Measurements from ENCODE around the gene BCKDHA. TPM values are rescaled to one million over a fixed set of nuclear protein-coding genes. Genes with fewer than 3 reads are reported as not detected.
A peak's percentile ranks its signal among the peaks of the same experiment; 100 is the strongest.

The BCKDHA gene
- polyA plus RNA-seq (ENCODE audit: insufficient read length in 3 of 3) = 10 to 100 TPM; 28.6 to 45.9 (median 43.9) TPM
- long read RNA-seq, donor 1, transcript BCKDHA-201 (9 exons, 2,103 nt) = major isoform, 20 of 28 reads
- long read RNA-seq, donor 1, partial matches to known transcripts = 0 of 28 reads
- long read RNA-seq, donor 1, other reads (novel, unspliced or antisense) = 8 of 28 reads
- long read RNA-seq, donor 2, transcript BCKDHA-201 (9 exons, 2,103 nt) = major isoform, 19 of 25 reads
- long read RNA-seq, donor 2, partial matches to known transcripts = 6 of 25 reads
- long read RNA-seq, donor 2, other reads (novel, unspliced or antisense) = 0 of 25 reads
- long read RNA-seq, donor 3, transcript BCKDHA-201 (9 exons, 2,103 nt) = major isoform, 43 of 43 reads
- long read RNA-seq, donor 3, partial matches to known transcripts = 0 of 43 reads
- long read RNA-seq, donor 3, other reads (novel, unspliced or antisense) = 0 of 43 reads
- long read RNA-seq, donor 4, transcript BCKDHA-201 (9 exons, 2,103 nt) = major isoform, 17 of 22 reads
- long read RNA-seq, donor 4, partial matches to known transcripts = 5 of 22 reads
- long read RNA-seq, donor 4, other reads (novel, unspliced or antisense) = 0 of 22 reads
- long read RNA-seq, donor 5, transcript BCKDHA-201 (9 exons, 2,103 nt) = major isoform, 43 of 51 reads
- long read RNA-seq, donor 5, partial matches to known transcripts = 8 of 51 reads
- long read RNA-seq, donor 5, other reads (novel, unspliced or antisense) = 0 of 51 reads
- long read RNA-seq, donor 6, transcript BCKDHA-201 (9 exons, 2,103 nt) = major isoform, 19 of 20 reads
- long read RNA-seq, donor 6, partial matches to known transcripts = 0 of 20 reads
- long read RNA-seq, donor 6, other reads (novel, unspliced or antisense) = 0 of 20 reads
- long read RNA-seq, donor 7, transcript BCKDHA-201 (9 exons, 2,103 nt) = major isoform, 25 of 25 reads
- long read RNA-seq, donor 7, partial matches to known transcripts = 0 of 25 reads
- long read RNA-seq, donor 7, other reads (novel, unspliced or antisense) = 0 of 25 reads
- long read RNA-seq, donor 8, transcript BCKDHA-201 (9 exons, 2,103 nt) = major isoform, 36 of 48 reads
- long read RNA-seq, donor 8, partial matches to known transcripts = 12 of 48 reads
- long read RNA-seq, donor 8, other reads (novel, unspliced or antisense) = 0 of 48 reads
- long read RNA-seq, donor 9, transcript BCKDHA-201 (9 exons, 2,103 nt) = major isoform, 18 of 18 reads
- long read RNA-seq, donor 9, partial matches to known transcripts = 0 of 18 reads
- long read RNA-seq, donor 9, other reads (novel, unspliced or antisense) = 0 of 18 reads
- long read RNA-seq, donor 10, transcript BCKDHA-201 (9 exons, 2,103 nt) = major isoform, 24 of 24 reads
- long read RNA-seq, donor 10, partial matches to known transcripts = 0 of 24 reads
- long read RNA-seq, donor 10, other reads (novel, unspliced or antisense) = 0 of 24 reads
- long read RNA-seq, donor 11, transcript BCKDHA-201 (9 exons, 2,103 nt) = major isoform, 20 of 46 reads
- long read RNA-seq, donor 11, partial matches to known transcripts = 13 of 46 reads
- long read RNA-seq, donor 11, other reads (novel, unspliced or antisense) = 13 of 46 reads
- long read RNA-seq, donor 12, transcript BCKDHA-201 (9 exons, 2,103 nt) = major isoform, 7 of 18 reads
- long read RNA-seq, donor 12, partial matches to known transcripts = 11 of 18 reads
- long read RNA-seq, donor 12, other reads (novel, unspliced or antisense) = 0 of 18 reads
- long read RNA-seq, donor 13, transcript BCKDHA-201 (9 exons, 2,103 nt) = major isoform, 41 of 70 reads
- long read RNA-seq, donor 13, partial matches to known transcripts = 28 of 70 reads
- long read RNA-seq, donor 13, other reads (novel, unspliced or antisense) = 0 of 70 reads
- long read RNA-seq, donor 14, transcript BCKDHA-201 (9 exons, 2,103 nt) = major isoform, 25 of 26 reads
- long read RNA-seq, donor 14, partial matches to known transcripts = 0 of 26 reads
- long read RNA-seq, donor 14, other reads (novel, unspliced or antisense) = 0 of 26 reads
- long read RNA-seq, donor 15, transcript BCKDHA-201 (9 exons, 2,103 nt) = major isoform, 9 of 14 reads
- long read RNA-seq, donor 15, partial matches to known transcripts = 0 of 14 reads
- long read RNA-seq, donor 15, other reads (novel, unspliced or antisense) = 5 of 14 reads
- long read RNA-seq, donor 16, transcript BCKDHA-201 (9 exons, 2,103 nt) = major isoform, 69 of 171 reads
- long read RNA-seq, donor 16, partial matches to known transcripts = 32 of 171 reads
- long read RNA-seq, donor 16, other reads (novel, unspliced or antisense) = 69 of 171 reads

- DNase-seq (ENCODE audit: extremely low read depth in 1 of 11, low read depth in 9 of 11, low spot score in 4 of 11) = peak; percentile 98 to 100 (median 100)
Measured at GRCh38 chr19:41397086-41398049, at the start of gene BCKDHA, which contains the start of gene EXOSC5. Gene BCKDHA, plus strand, starts transcription at chr19:41397818. Its CDS starts 10 bp downstream, at chr19:41397828. Gene EXOSC5, minus strand, starts transcription at chr19:41397359. Its CDS starts 31 bp downstream, at chr19:41397328.

- DNase-seq (ENCODE audit: extremely low read depth in 1 of 11, low read depth in 9 of 11, low spot score in 4 of 11) = no peak
Measured at GRCh38 chr19:41350735-41351338, 46.8 kb upstream of the BCKDHA start.

GRCh38 chr19:41351339-41352245 lies 46.0 kb upstream of the BCKDHA start:
- DNase-seq (ENCODE audit: extremely low read depth in 1 of 11, low read depth in 9 of 11, low spot score in 4 of 11) = no peak

DNA sequence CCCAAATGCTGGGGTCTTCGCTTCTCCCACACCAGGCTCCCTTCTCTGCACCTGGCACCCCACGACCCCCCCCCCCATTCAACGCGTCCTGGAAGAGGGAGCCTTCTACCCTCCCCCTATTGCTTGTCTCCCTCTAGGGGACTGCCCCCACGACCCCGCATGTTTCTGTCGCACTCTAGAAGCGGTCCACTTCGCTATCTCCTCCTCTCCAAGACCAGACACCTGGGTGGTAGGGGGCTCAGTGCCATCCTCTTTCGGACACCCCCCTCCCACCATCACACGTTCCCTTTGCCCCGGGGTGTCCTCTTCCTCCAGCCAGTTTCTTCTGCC lies 45.4 kb upstream of the BCKDHA start:
- DNase-seq (ENCODE audit: extremely low read depth in 1 of 11, low read depth in 9 of 11, low spot score in 4 of 11) = no peak

- DNase-seq (ENCODE audit: extremely low read depth in 1 of 11, low read depth in 9 of 11, low spot score in 4 of 11) = no peak
Measured at GRCh38 chr19:41352609-41353465, 44.8 kb upstream of the BCKDHA start.

GRCh38 chr19:41353466-41354342 lies 43.9 kb upstream of the BCKDHA start, which contains the start of gene TGFB1:
Gene TGFB1, minus strand, starts transcription at chr19:41353922. Its CDS starts 878 bp downstream, at chr19:41353044.
- DNase-seq (ENCODE audit: extremely low read depth in 1 of 11, low read depth in 9 of 11, low spot score in 4 of 11) = peak in 4 of 11 donors; percentile 63 to 73 (median 68)

GRCh38 chr19:41354343-41354953 lies 43.2 kb upstream of the BCKDHA start:
- DNase-seq (ENCODE audit: extremely low read depth in 1 of 11, low read depth in 9 of 11, low spot score in 4 of 11) = no peak

DNA sequence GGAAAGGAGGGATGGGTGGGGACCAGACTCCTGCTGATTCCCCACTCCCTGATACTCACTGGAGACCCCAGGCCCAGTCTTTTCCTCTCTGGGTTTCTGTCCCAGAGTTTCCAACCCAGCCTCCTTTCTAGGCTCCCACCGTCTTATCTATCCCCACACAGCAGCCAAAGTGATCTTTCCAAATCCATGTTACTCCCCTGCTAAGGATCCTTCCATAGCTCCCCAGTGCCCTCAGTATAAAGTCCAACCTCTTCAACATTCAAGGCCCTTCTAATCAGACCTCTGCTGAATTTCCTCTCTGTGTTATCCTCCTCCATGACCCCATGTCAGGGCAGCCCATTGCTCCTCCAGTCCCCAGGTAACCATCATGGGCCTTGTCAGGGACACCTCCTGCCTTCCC lies 42.6 kb upstream of the BCKDHA start:
- no peak for DNase-seq (ENCODE audit: extremely low read depth in 1 of 11, low read depth in 9 of 11, low spot score in 4 of 11)

DNA sequence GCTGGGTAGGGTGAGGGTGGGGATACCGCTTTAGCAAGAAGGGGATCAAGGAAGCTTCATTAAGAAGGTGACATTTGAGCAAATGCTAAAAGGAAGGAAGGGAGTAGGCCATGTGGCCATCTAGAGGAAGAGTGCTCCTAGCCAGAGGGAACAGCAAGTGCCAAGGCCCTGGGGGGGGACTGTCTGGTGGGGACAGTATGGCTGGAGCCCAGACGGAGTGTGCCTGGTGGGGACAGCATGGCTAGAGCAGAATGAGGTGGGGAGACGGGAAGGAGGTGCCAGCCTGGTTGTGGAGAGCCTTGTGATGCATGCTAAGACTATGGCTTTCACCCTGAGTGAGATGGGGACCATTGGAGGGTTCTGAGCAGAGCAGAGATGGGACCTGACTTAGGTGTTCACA lies 41.8 kb upstream of the BCKDHA start:
- DNase-seq (ENCODE audit: extremely low read depth in 1 of 11, low read depth in 9 of 11, low spot score in 4 of 11) = no peak

- no peak for DNase-seq (ENCODE audit: extremely low read depth in 1 of 11, low read depth in 9 of 11, low spot score in 4 of 11)
Measured at GRCh38 chr19:41356984-41357739, 40.5 kb upstream of the BCKDHA start.

DNA sequence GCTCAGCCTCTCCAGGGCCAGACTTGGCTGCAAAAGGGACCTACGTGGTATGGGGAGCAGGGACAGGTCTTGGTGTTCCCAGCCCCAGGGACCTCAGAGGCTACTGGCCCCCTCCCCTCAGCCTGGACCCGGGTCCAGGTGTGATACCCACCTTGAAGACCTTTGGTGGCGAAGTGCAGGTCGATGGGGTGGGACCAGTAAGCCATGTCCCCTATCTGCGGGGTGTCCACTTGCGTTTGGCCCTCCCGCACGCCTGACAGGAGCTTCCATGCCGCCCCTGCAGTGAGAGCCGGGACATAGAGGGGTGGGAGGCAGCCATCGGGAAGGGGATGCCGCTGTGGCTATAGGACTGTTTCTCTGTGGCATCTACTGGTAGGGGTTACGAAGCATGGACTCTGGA lies 39.9 kb upstream of the BCKDHA start:
- DNase-seq (ENCODE audit: extremely low read depth in 1 of 11, low read depth in 9 of 11, low spot score in 4 of 11) = no peak

GRCh38 chr19:41359741-41360140 lies 37.9 kb upstream of the BCKDHA start:
- no peak for DNase-seq (ENCODE audit: extremely low read depth in 1 of 11, low read depth in 9 of 11, low spot score in 4 of 11)
